OCI-LY1 (cell line): ENCODE measurements around the gene PRTG.

Experiments used
- H2AFZ ChIP-seq: fragments of 200-600 bp; sonication (generic), shearing (Covaris generic); 2 replicates; pipeline ENCODE4 v1.6.0; 2014; ENCODE audit warnings: antibody characterized with exemption, mild to moderate bottlenecking, low read length
- H3F3A ChIP-seq: fragments of 200-600 bp; sonication (generic), shearing (Covaris generic); 2 replicates; pipeline ENCODE4 v1.6.0; 2014; ENCODE audit warnings: mild to moderate bottlenecking, antibody characterized with exemption, low read length, moderate library complexity; ENCODE audit not compliant: insufficient read depth
- H3K27ac ChIP-seq: fragments of 200-600 bp; sonication (generic); 2 replicates; pipeline ENCODE4 v1.5.1; 2014; ENCODE audit warnings: low read length, mixed run types, mild to moderate bottlenecking, low read depth; ENCODE audit not compliant: poor library complexity, severe bottlenecking
- H3K27me3 ChIP-seq: fragments of 200-600 bp; sonication (generic); 2 replicates; pipeline ENCODE4 v1.6.0; 2014; ENCODE audit warnings: antibody characterized with exemption, mild to moderate bottlenecking, low read length, moderate library complexity; ENCODE audit not compliant: insufficient read depth
- H3K36me3 ChIP-seq: fragments of 200-600 bp; sonication (generic); 2 replicates; pipeline ENCODE4 v1.6.1; 2014; ENCODE audit warnings: mild to moderate bottlenecking, antibody characterized with exemption, low read length, moderate library complexity, mixed read lengths; ENCODE audit not compliant: insufficient read depth
- H3K4me1 ChIP-seq: fragments of 200-600 bp; sonication (generic); 2 replicates; pipeline ENCODE4 v1.5.1; 2014; ENCODE audit warnings: mild to moderate bottlenecking, low read length, moderate library complexity; ENCODE audit not compliant: insufficient read depth, severe bottlenecking
- H3K4me2 ChIP-seq: fragments of 200-600 bp; sonication (generic), shearing (Covaris generic); 2 replicates; pipeline ENCODE4 v1.6.1; 2014; ENCODE audit warnings: low read length
- H3K4me3 ChIP-seq: fragments of 200-600 bp; sonication (generic); 2 replicates; pipeline ENCODE4 v1.5.1; 2014; ENCODE audit warnings: low read length, low read depth, mild to moderate bottlenecking, mixed read lengths; ENCODE audit not compliant: poor library complexity, severe bottlenecking
- H3K79me2 ChIP-seq: fragments of 200-600 bp; shearing (Covaris generic); 2 replicates; pipeline ENCODE4 v1.6.1; 2016; ENCODE audit warnings: mixed run types, low read length, mixed read lengths; ENCODE audit not compliant: insufficient read depth
- H3K9ac ChIP-seq: fragments of 200-600 bp; sonication (generic), shearing (Covaris generic); 2 replicates; pipeline ENCODE4 v1.6.1; 2014; ENCODE audit warnings: mild to moderate bottlenecking, low read length, mixed read lengths
- H3K9me2 ChIP-seq: fragments of 200-600 bp; sonication (generic), shearing (Covaris generic); 2 replicates; pipeline ENCODE4 v1.6.1; 2014; ENCODE audit warnings: low read depth, mild to moderate bottlenecking, low read length, mixed read lengths
- H3K9me3 ChIP-seq: fragments of 200-600 bp; shearing (Covaris generic); 2 replicates; pipeline ENCODE4 v1.6.1; 2014; ENCODE audit warnings: low read length, mixed read lengths
- H4K20me1 ChIP-seq: fragments of 200-600 bp; sonication (generic), shearing (Covaris generic); 2 replicates; pipeline ENCODE4 v1.6.0; 2016; ENCODE audit warnings: mild to moderate bottlenecking, low read length; ENCODE audit not compliant: insufficient read depth
- CTCF ChIP-seq: fragments of 200-600 bp; sonication (generic), shearing (Covaris generic); IDR thresholded peaks from 2 replicates; pipeline ENCODE4 v1.5.1; 2017; ENCODE audit warnings: mild to moderate bottlenecking, antibody characterized with exemption, low read length, moderate library complexity, mixed read lengths
- EZH2 ChIP-seq: fragments of 200-600 bp; sonication (generic), shearing (Covaris generic); IDR thresholded peaks from 2 replicates; pipeline ENCODE4 v1.8.0; 2017; ENCODE audit warnings: borderline replicate concordance, mixed run types, mild to moderate bottlenecking, antibody characterized with exemption, low read length, moderate library complexity, mixed read lengths

The PRTG gene

GRCh38 chr15:55738715-55739114, 4.2 kb downstream of the PRTG start:
- no peaks in the 10 kb centered on the region for H3K4me1 ChIP-seq
- TF ChIP-seq CTCF = no peak
- TF ChIP-seq EZH2 = no peak
- no peak overlapping the region for H3K9ac ChIP-seq
- no peaks in the 10 kb centered on the region for H3K36me3 ChIP-seq
- no peak overlapping the region for H3K4me3 ChIP-seq
- H3K9me3 ChIP-seq = no peaks in the 10 kb centered on the region
- H3K27ac ChIP-seq = no peak overlapping the region
- no peaks in the 10 kb centered on the region for H3K9me2 ChIP-seq
- no peaks in the 10 kb centered on the region for H3K27me3 ChIP-seq
- no peaks in the 10 kb centered on the region for H3F3A ChIP-seq
- H3K4me2 ChIP-seq = no peak overlapping the region
- H3K79me2 ChIP-seq = no peaks in the 10 kb centered on the region
- no peak overlapping the region for H2AFZ ChIP-seq
- H4K20me1 ChIP-seq = no peaks in the 10 kb centered on the region

DNA sequence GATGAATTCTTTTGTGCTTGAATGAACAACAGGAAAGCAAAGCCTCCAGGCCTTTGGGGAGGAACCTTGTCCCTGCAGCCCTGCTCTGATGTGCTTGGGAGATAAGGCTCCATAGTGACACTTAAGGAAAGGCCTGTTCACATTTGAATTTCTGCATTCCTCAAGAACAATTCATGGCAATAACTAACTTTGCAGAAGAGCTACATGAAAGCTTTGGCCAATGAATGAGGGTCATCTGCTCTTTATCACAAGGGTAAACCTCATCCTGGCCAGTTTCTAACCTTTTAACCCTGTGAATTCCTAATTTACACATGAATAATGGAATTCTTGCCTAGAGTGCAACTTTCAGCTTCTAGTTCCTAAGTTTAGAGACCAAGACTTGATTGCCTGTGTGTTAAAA, 5.6 kb downstream of the PRTG start:
- Histone ChIP-seq H3K36me3 (no peaks in the 10 kb centered on the region), H4K20me1 (no peaks in the 10 kb centered on the region), H3K9ac (no peak overlapping the region), H3F3A (no peaks in the 10 kb centered on the region), H3K79me2 (no peaks in the 10 kb centered on the region), H3K9me3 (no peaks in the 10 kb centered on the region), H3K4me3 (no peak overlapping the region), H3K27me3 (no peaks in the 10 kb centered on the region), H3K27ac (no peak overlapping the region), H2AFZ (no peak overlapping the region), H3K9me2 (no peaks in the 10 kb centered on the region), H3K4me1 (no peaks in the 10 kb centered on the region), H3K4me2 (no peak overlapping the region)
- TF ChIP-seq EZH2 (no peak), CTCF (no peak)

GRCh38 chr15:55736756-55737155, 6.2 kb downstream of the PRTG start:
- no peaks in the 10 kb centered on the region for H3K36me3 ChIP-seq
- no peaks in the 10 kb centered on the region for H4K20me1 ChIP-seq
- H2AFZ ChIP-seq = no peak overlapping the region
- no peaks in the 10 kb centered on the region for H3K4me1 ChIP-seq
- no peaks in the 10 kb centered on the region for H3K79me2 ChIP-seq
- no peak overlapping the region for H3K4me3 ChIP-seq
- H3K9me2 ChIP-seq = no peaks in the 10 kb centered on the region
- H3K27ac ChIP-seq = no peak overlapping the region
- no peaks in the 10 kb centered on the region for H3F3A ChIP-seq
- no peaks in the 10 kb centered on the region for H3K9me3 ChIP-seq
- H3K9ac ChIP-seq = no peak overlapping the region
- no peaks in the 10 kb centered on the region for H3K27me3 ChIP-seq
- no peak for TF ChIP-seq CTCF
- no peak for TF ChIP-seq EZH2
- H3K4me2 ChIP-seq = no peak overlapping the region
